H1 (cell line): Measurements from ENCODE around the gene COMMD2. TPM values are rescaled to one million over a fixed set of nuclear protein-coding genes. Genes with fewer than 3 reads are reported as not detected.

ENCODE experiments used
- CTCF ChIA-PET: fragments of 300-600 bp; sonication (Branson Sonifier 250); formaldehyde crosslinking; loops from one replicate; lab custom pipeline; 2021; ENCODE audit not compliant: partially characterized antibody; lab: Charles Lee
- POLR2A ChIA-PET: fragments of 300-600 bp; sonication (Branson Sonifier 250); formaldehyde crosslinking; loops from one replicate; lab custom pipeline; 2021; ENCODE audit warnings: inconsistent platforms; ENCODE audit not compliant: partially characterized antibody; lab: Charles Lee
- DNase-seq, 2 experiments: peaks; one replicate each; pipeline versions ENCODE4 v3.0.0 to v3.0.0-alpha.2; 2010 to 2022; ENCODE audit warnings: low spot score in 2 of 2, low read depth in 1 of 2, mixed read lengths in 1 of 2
- FAIRE-seq: peaks from 2 replicates; lab custom pipeline; 2011; peaks lifted over from hg19 to GRCh38; lab: Jason Lieb, UNC
- H2AFZ ChIP-seq: 2 replicates; pipeline ENCODE4 v1.8.1; 2012; ENCODE audit warnings: low read length, inconsistent platforms
- H2AK5ac ChIP-seq: 2 replicates; pipeline ENCODE4 v1.6.1; 2013; ENCODE audit warnings: low read depth, low read length
- H2BK120ac ChIP-seq: replicated peaks from 2 replicates; pipeline ENCODE3; 2013; ENCODE audit warnings: low read depth, low read length, inconsistent platforms
- H2BK12ac ChIP-seq: 2 replicates; pipeline ENCODE4 v1.6.1; 2013; ENCODE audit warnings: low read depth, low read length
- H2BK15ac ChIP-seq: 2 replicates; pipeline ENCODE4 v1.6.1; 2013; ENCODE audit warnings: low read length
- H2BK20ac ChIP-seq: 2 replicates; pipeline ENCODE4 v1.6.1; 2013; ENCODE audit warnings: low read length
- H2BK5ac ChIP-seq: 2 replicates; pipeline ENCODE4 v1.6.1; 2013; ENCODE audit warnings: low read depth, low read length
- H3K14ac ChIP-seq: 2 replicates; pipeline ENCODE4 v1.6.1; 2013; ENCODE audit warnings: inconsistent platforms; ENCODE audit not compliant: insufficient read length
- H3K18ac ChIP-seq: 2 replicates; pipeline ENCODE4 v1.6.1; 2013; ENCODE audit warnings: low read length; ENCODE audit errors: extremely low read depth
- H3K23ac ChIP-seq: 2 replicates; pipeline ENCODE4 v1.6.1; 2013; ENCODE audit warnings: inconsistent platforms; ENCODE audit not compliant: insufficient read length
- H3K23me2 ChIP-seq: 2 replicates; pipeline ENCODE4 v1.6.1; 2013; ENCODE audit warnings: low read depth, low read length
- H3K27ac ChIP-seq: 2 replicates; pipeline ENCODE4 v1.6.1; 2011; ENCODE audit warnings: low read depth, low read length, inconsistent platforms
- H3K27me3 ChIP-seq, 4 experiments: replicated peaks in 1 of 4; 1 replicate in 1 of 4; 2 replicates in 3 of 4; pipeline versions ENCODE4 v1.6.1 to v1.8.1; 2011 to 2013; ENCODE audit warnings: low read length in 3 of 4, mild to moderate bottlenecking in 3 of 4, inconsistent platforms in 2 of 4, mixed read lengths in 2 of 4, moderate library complexity in 1 of 4; ENCODE audit not compliant: control insufficient read depth in 3 of 4, insufficient read depth in 3 of 4; ENCODE audit errors: extremely low read depth in 1 of 4
- H3K36me3 ChIP-seq, 4 experiments: 2 replicates each; pipeline versions ENCODE4 v1.6.1 to v1.8.1; 2011 to 2013; ENCODE audit warnings: mild to moderate bottlenecking in 4 of 4, low read length in 3 of 4, moderate library complexity in 2 of 4, control low read depth in 1 of 4, inconsistent platforms in 1 of 4; ENCODE audit not compliant: insufficient read depth in 4 of 4, control insufficient read depth in 2 of 4
- H3K4ac ChIP-seq: replicated peaks from 2 replicates; pipeline ENCODE3; 2013; ENCODE audit warnings: low read length, low read depth, mixed read lengths, inconsistent platforms; ENCODE audit not compliant: insufficient read length
- H3K4me1 ChIP-seq, 4 experiments: replicated peaks in 1 of 4; 1 replicate in 1 of 4; 2 replicates in 3 of 4; pipeline versions ENCODE4 v1.6.1 to v1.8.1; 2011 to 2013; ENCODE audit warnings: low read length in 3 of 4, inconsistent platforms in 2 of 4, mixed read lengths in 1 of 4; ENCODE audit not compliant: insufficient read depth in 4 of 4, control insufficient read depth in 3 of 4
- H3K4me2 ChIP-seq, 2 experiments: 2 replicates each; pipeline versions ENCODE4 v1.6.1 to v1.8.1; 2011 to 2013; ENCODE audit warnings: low read depth in 2 of 2, low read length in 2 of 2, control low read depth in 1 of 2, inconsistent platforms in 1 of 2, mild to moderate bottlenecking in 1 of 2; ENCODE audit not compliant: insufficient read depth in 1 of 2
- H3K4me3 ChIP-seq, 4 experiments: fragments of 200-600, 300-600 bp in 1 of 4; sonication (generic), shearing (Covaris generic), sonication (Bioruptor Twin) in 1 of 4; 2 replicates each; pipeline versions ENCODE4 v1.5.1 to v1.8.1; 2011 to 2016; ENCODE audit warnings: low read length in 4 of 4, low read depth in 3 of 4, control low read depth in 2 of 4, inconsistent platforms in 2 of 4, mild to moderate bottlenecking in 2 of 4, mixed read lengths in 1 of 4, moderate library complexity in 1 of 4; ENCODE audit not compliant: insufficient read depth in 2 of 4; ENCODE audit errors: extremely low read depth in 1 of 4
- H3K56ac ChIP-seq: replicated peaks from 2 replicates; pipeline ENCODE3; 2013; ENCODE audit warnings: low read depth, mild to moderate bottlenecking, mixed read lengths, low read length, inconsistent platforms; ENCODE audit not compliant: insufficient read length
- H3K79me1 ChIP-seq: 2 replicates; pipeline ENCODE4 v1.6.1; 2013; ENCODE audit warnings: low read depth, low read length, control low read depth
- H3K79me2 ChIP-seq, 2 experiments: 2 replicates each; pipeline versions ENCODE4 v1.6.1 to v1.8.1; 2012 to 2013; ENCODE audit warnings: low read length in 2 of 2, mild to moderate bottlenecking in 2 of 2, inconsistent platforms in 1 of 2; ENCODE audit not compliant: insufficient read depth in 2 of 2, control insufficient read depth in 1 of 2
- H3K9ac ChIP-seq, 4 experiments: replicated peaks in 1 of 4; 1 replicate in 1 of 4; 2 replicates in 3 of 4; pipeline versions ENCODE4 v1.6.1 to v1.8.1; 2011 to 2013; ENCODE audit warnings: low read depth in 3 of 4, low read length in 3 of 4, control low read depth in 2 of 4, mild to moderate bottlenecking in 2 of 4, moderate library complexity in 2 of 4, inconsistent platforms in 1 of 4; ENCODE audit errors: extremely low read depth in 1 of 4
- H3K9me3 ChIP-seq, 2 experiments: 2 replicates each; pipeline versions ENCODE4 v1.6.1 to v1.8.1; 2012 to 2013; ENCODE audit warnings: mild to moderate bottlenecking in 2 of 2, moderate library complexity in 2 of 2, control low read depth in 1 of 2, inconsistent platforms in 1 of 2, low read depth in 1 of 2, low read length in 1 of 2, mixed read lengths in 1 of 2; ENCODE audit not compliant: insufficient read depth in 2 of 2
- H4K20me1 ChIP-seq, 2 experiments: replicated peaks in 1 of 2; 2 replicates each; pipeline versions ENCODE3 to v1.8.1; 2011 to 2013; ENCODE audit warnings: inconsistent platforms in 2 of 2, low read length in 2 of 2, mild to moderate bottlenecking in 1 of 2; ENCODE audit not compliant: insufficient read depth in 2 of 2, control insufficient read depth in 1 of 2
- H4K5ac ChIP-seq: 2 replicates; pipeline ENCODE4 v1.6.1; 2013; ENCODE audit warnings: low read length, low read depth, mixed read lengths, inconsistent platforms; ENCODE audit not compliant: insufficient read length
- H4K8ac ChIP-seq: 2 replicates; pipeline ENCODE4 v1.8.0; 2013; ENCODE audit warnings: mild to moderate bottlenecking, moderate library complexity, low read length, inconsistent platforms; ENCODE audit not compliant: insufficient read depth; ENCODE audit errors: extremely low read depth
- H4K91ac ChIP-seq: replicated peaks from 2 replicates; pipeline ENCODE3; 2013; ENCODE audit warnings: low read length, mixed read lengths, inconsistent platforms; ENCODE audit not compliant: insufficient read length
- CEBPB ChIP-seq: IDR thresholded peaks from 2 replicates; pipeline ENCODE4 v1.6.1; 2012; ENCODE audit warnings: low read depth, low read length
- HDAC2 ChIP-seq, 2 experiments: fragments of 300-600 bp in 1 of 2; sonication (generic) in 1 of 2; IDR thresholded peaks; 2 replicates each; pipeline ENCODE4 v1.6.1; 2011 to 2012; ENCODE audit warnings: low read depth in 2 of 2, low read length in 2 of 2, mild to moderate bottlenecking in 2 of 2, moderate library complexity in 2 of 2, borderline replicate concordance in 1 of 2, inconsistent platforms in 1 of 2
- RAD21 ChIP-seq, 2 experiments: IDR thresholded peaks in 1 of 2; conservative IDR thresholded peaks in 1 of 2; 2 replicates each; pipeline ENCODE4 v1.6.1; 2011; ENCODE audit warnings: low read depth in 2 of 2, low read length in 2 of 2, improper control_type of control experiment in 1 of 2, inconsistent platforms in 1 of 2, mild to moderate bottlenecking in 1 of 2, moderate library complexity in 1 of 2
- SP1 ChIP-seq: IDR thresholded peaks from 2 replicates; pipeline ENCODE4 v1.6.1; 2011; ENCODE audit warnings: low read depth, low read length
- SRF ChIP-seq: IDR thresholded peaks from 2 replicates; pipeline ENCODE4 v1.6.1; 2011; ENCODE audit warnings: mild to moderate bottlenecking, low read depth, low read length, moderate library complexity
- WGBS, 2 experiments: shearing (Covaris generic) in 1 of 2; methylation state at CpG; one replicate each; pipeline versions ENCODE4 v1.1.6 to v1.1.7; 2013 to 2015; ENCODE audit warnings: low lambda C conversion rate in 2 of 2, mixed read lengths in 2 of 2, inconsistent platforms in 1 of 2, low coverage in 1 of 2, missing lambda C conversion rate in 1 of 2; ENCODE audit not compliant: insufficient replicate concordance in 2 of 2, insufficient coverage in 1 of 2, insufficient read length in 1 of 2; ENCODE audit errors: extremely low coverage in 1 of 2, missing lambda C conversion rate in 1 of 2; 5-methylcytosine and 5-hydroxymethylcytosine counted together
- polyA plus RNA-seq, 7 experiments: library from polyadenylated mRNA; depleted of rRNA in 3 of 7; stranded (reverse) in 5 of 7; unstranded in 2 of 7; fragments of >200 nt in 5 of 7; fragments of 200-250 nt in 2 of 7; gene quantifications; 1 replicate in 5 of 7; 2 replicates in 1 of 7; 4 replicates in 1 of 7; pipeline versions ENCODE4 v1.2.1 to v1.2.3, GENCODE V29; 2011 to 2013; ENCODE audit warnings: missing spikeins in 2 of 7, mixed read lengths in 2 of 7
- total RNA-seq: library from RNA; stranded (reverse); fragmentation: NEBNext Ultra II Directional; extraction: Animal tissue kit (Norgen Biotek cat#: 25700); gene quantifications from 2 replicates; pipeline ENCODE4 v1.2.1, GENCODE V29; 2021
- TF ChIP-seq, protein P1 (sequence below): IDR thresholded peaks from 2 replicates; pipeline ENCODE4 v1.6.1; 2011; ENCODE audit warnings: low read depth, mild to moderate bottlenecking, low read length; ENCODE audit not compliant: insufficient read depth
- TF ChIP-seq, protein P2 (sequence below), 3 experiments: IDR thresholded peaks; 1 replicate in 2 of 3; 2 replicates in 1 of 3; pipeline versions ENCODE4 v1.5.1 to v1.6.1; 2011; ENCODE audit warnings: low read length in 3 of 3, mild to moderate bottlenecking in 3 of 3, inconsistent platforms in 2 of 3, low read depth in 1 of 3, moderate library complexity in 1 of 3; ENCODE audit not compliant: insufficient read depth in 1 of 3; ENCODE audit errors: control extremely low read depth in 1 of 3

Gene COMMD2
- total and polyA plus RNA-seq, 2 of the 8 experiments (the other 6 are each of a cell fraction or from before 2014, with no cell fraction given), result 20.2 to 57.2 TPM

DNA sequence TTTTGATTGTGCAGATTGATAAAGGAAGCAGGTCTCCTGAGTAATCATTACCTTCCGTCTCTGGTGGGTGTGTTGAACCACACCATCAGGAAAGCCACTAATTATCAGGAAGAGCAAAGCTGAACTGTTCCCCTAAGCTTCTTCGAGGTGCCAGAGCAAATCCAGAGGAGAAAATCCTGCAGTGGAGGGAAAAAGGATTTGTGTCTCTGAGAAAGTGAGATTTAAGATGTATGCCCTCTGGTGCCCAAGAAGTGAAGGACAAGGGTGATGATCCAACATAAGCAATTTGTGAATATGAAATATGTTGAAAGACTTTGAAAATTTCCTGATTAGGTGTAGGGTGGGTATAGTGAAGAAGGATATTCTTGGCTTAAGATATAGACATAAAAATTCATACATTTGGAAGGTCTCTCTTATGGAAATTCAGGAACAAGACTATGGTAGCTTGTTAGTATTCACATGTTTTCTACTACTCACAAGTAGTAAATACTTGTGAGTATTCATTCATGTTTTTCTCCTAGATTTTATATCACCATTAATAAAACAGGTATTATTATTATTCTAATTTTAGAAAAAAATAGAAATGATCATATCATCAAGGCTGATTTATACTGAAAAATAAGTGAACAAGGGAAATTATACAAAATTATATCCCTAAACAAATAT lies 34.8 kb downstream of the COMMD2 start:
- Histone ChIP-seq H3K9ac (no peak overlapping the region), H3K79me1 (no peaks in the 10 kb centered on the region), H4K5ac (no peak overlapping the region), H2AK5ac (no peak overlapping the region), H3K14ac (no peak overlapping the region), H3K4me1 (no peaks in the 10 kb centered on the region; a peak in 1 of 7 replicates), H3K23me2 (no peaks in the 10 kb centered on the region), H3K18ac (no peak overlapping the region), H3K27ac (no peak overlapping the region), H3K23ac (no peak overlapping the region), H4K20me1 (no peaks in the 10 kb centered on the region), H3K79me2 (no peaks in the 10 kb centered on the region), H2AFZ (no peak overlapping the region), H2BK120ac (no peak overlapping the region), H2BK12ac (no peak overlapping the region), H2BK20ac (no peak overlapping the region), H3K4me2 (no peak overlapping the region), H4K91ac (no peak overlapping the region), H2BK15ac (no peak overlapping the region), H3K56ac (no peak overlapping the region), H3K36me3 (no peaks in the 10 kb centered on the region), H3K27me3 (no peaks in the 10 kb centered on the region), H4K8ac (no peak overlapping the region), H3K4me3 (no peak overlapping the region), H2BK5ac (no peak overlapping the region), H3K9me3 (peaks cover 0 to 15% of the 10 kb centered on the region in 2 experiments; a peak in 2 of 4 replicates), H3K4ac (no peak overlapping the region)
- WGBS, 2 experiments, result 63% methylated on average over 2 of the region's 2 CpGs; no CpG with 5 or more reads in 1 of the 2 experiments
- TF ChIP-seq CEBPB (no peak), HDAC2 (IDR thresholded peaks at IDR 0.05; ENCODE audit: borderline replicate concordance in 1 of 2, low read depth in 2 of 2, low read length in 2 of 2) (no peak), RAD21 (IDR thresholded peaks at IDR 0.05 in 1 of 2, conservative IDR thresholded peaks at IDR 0.05 in 1 of 2; ENCODE audit: low read depth in 2 of 2, low read length in 2 of 2) (peak; percentile 81 to 82), SRF (no peak), SP1 (no peak)
- TF ChIP-seq, protein P1, sequence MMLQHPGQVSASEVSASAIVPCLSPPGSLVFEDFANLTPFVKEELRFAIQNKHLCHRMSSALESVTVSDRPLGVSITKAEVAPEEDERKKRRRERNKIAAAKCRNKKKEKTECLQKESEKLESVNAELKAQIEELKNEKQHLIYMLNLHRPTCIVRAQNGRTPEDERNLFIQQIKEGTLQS, result no peak
- TF ChIP-seq, protein P2, sequence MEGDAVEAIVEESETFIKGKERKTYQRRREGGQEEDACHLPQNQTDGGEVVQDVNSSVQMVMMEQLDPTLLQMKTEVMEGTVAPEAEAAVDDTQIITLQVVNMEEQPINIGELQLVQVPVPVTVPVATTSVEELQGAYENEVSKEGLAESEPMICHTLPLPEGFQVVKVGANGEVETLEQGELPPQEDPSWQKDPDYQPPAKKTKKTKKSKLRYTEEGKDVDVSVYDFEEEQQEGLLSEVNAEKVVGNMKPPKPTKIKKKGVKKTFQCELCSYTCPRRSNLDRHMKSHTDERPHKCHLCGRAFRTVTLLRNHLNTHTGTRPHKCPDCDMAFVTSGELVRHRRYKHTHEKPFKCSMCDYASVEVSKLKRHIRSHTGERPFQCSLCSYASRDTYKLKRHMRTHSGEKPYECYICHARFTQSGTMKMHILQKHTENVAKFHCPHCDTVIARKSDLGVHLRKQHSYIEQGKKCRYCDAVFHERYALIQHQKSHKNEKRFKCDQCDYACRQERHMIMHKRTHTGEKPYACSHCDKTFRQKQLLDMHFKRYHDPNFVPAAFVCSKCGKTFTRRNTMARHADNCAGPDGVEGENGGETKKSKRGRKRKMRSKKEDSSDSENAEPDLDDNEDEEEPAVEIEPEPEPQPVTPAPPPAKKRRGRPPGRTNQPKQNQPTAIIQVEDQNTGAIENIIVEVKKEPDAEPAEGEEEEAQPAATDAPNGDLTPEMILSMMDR (IDR thresholded peaks at IDR 0.05; ENCODE audit: control extremely low read depth in 1 of 3, insufficient read depth in 1 of 3, low read depth in 1 of 3, low read length in 3 of 3), result peak in 2 of 3 experiments; percentile 59 to 74; a peak in 2 of 4 replicates
- DNase-seq (peak in 1 of 2 experiments; percentile 57), FAIRE-seq (peak; percentile 96)
- POLR2A ChIA-PET, result interaction anchor here (1.0 to 1.4 kb wide), 3 partner anchors 59 to 153 kb away, joined by 3 to 4 read pairs (median 3); no protein-coding TSS in a partner anchor
- CTCF ChIA-PET, result interaction anchor here (0.6 to 7.9 kb wide), 60 partner anchors 8 to 973 kb away, joined by 3 to 72 read pairs (median 4); partner anchors contain the start of gene COMMD2
